CD14-positive monocyte (primary cell): Measurements from ENCODE around the gene ZCCHC17. TPM values are rescaled to one million over a fixed set of nuclear protein-coding genes. Genes with fewer than 3 reads are reported as not detected.

Source experiments
- DNase-seq, 3 donors: peaks; one replicate each; pipeline ENCODE4 v3.0.0-alpha.2; 2011 to 2022
- H2AFZ ChIP-seq: 2 replicates; pipeline ENCODE4 v1.6.0; 2012; ENCODE audit warnings: mild to moderate bottlenecking, low read depth, low read length, inconsistent platforms; ENCODE audit not compliant: insufficient read depth, poor library complexity, severe bottlenecking
- H3K27ac ChIP-seq, 2 donors: 1 replicate in 1 of 2; 2 replicates in 1 of 2; pipeline ENCODE4 v1.5.1; 2012 to 2013; ENCODE audit warnings: low read length in 2 of 2, control low read depth in 1 of 2, inconsistent platforms in 1 of 2, low read depth in 1 of 2, mild to moderate bottlenecking in 1 of 2
- H3K27me3 ChIP-seq, 2 donors: one replicate each; pipeline versions ENCODE4 v1.6.0 to v1.6.1; 2011 to 2013; ENCODE audit warnings: low read length in 2 of 2; ENCODE audit not compliant: control insufficient read depth in 2 of 2, insufficient read depth in 2 of 2
- H3K36me3 ChIP-seq, 2 donors: replicated peaks in 1 of 2; 1 replicate in 1 of 2; 2 replicates in 1 of 2; pipeline versions ENCODE4 v1.5.1 to v1.6.1; 2012 to 2013; ENCODE audit warnings: low read length in 2 of 2, control low read depth in 1 of 2, inconsistent platforms in 1 of 2, mild to moderate bottlenecking in 1 of 2; ENCODE audit not compliant: insufficient read depth in 2 of 2, control insufficient read depth in 1 of 2
- H3K4me1 ChIP-seq, 2 donors: 1 replicate in 1 of 2; 2 replicates in 1 of 2; pipeline versions ENCODE4 v1.5.1 to v1.6.1; 2012 to 2013; ENCODE audit warnings: low read length in 2 of 2, control low read depth in 1 of 2, inconsistent platforms in 1 of 2, mild to moderate bottlenecking in 1 of 2, moderate library complexity in 1 of 2; ENCODE audit not compliant: insufficient read depth in 2 of 2, control insufficient read depth in 1 of 2
- H3K4me2 ChIP-seq: replicated peaks from 2 replicates; pipeline ENCODE3; 2012; ENCODE audit warnings: low read length, moderate library complexity, mild to moderate bottlenecking; ENCODE audit not compliant: poor library complexity, severe bottlenecking; ENCODE audit errors: extremely low read depth
- H3K4me3 ChIP-seq, 3 experiments: fragments of 200-600 bp in 1 of 3; sonication (generic) in 1 of 3; replicated peaks in 1 of 3; 1 replicate in 2 of 3; 2 replicates in 1 of 3; pipeline ENCODE4 v1.5.1; 2011 to 2013; ENCODE audit warnings: low read length in 3 of 3, mild to moderate bottlenecking in 3 of 3, control low read depth in 2 of 3, low read depth in 2 of 3, inconsistent platforms in 1 of 3, moderate library complexity in 1 of 3
- H3K79me2 ChIP-seq: 2 replicates; pipeline ENCODE4 v1.6.0; 2012; ENCODE audit warnings: mild to moderate bottlenecking, control low read depth, inconsistent platforms, low read length, moderate library complexity; ENCODE audit not compliant: insufficient read depth
- H3K9ac ChIP-seq: 2 replicates; pipeline ENCODE4 v1.6.0; 2017; ENCODE audit warnings: low read length, mild to moderate bottlenecking; ENCODE audit not compliant: insufficient read depth, poor library complexity, severe bottlenecking
- H3K9me3 ChIP-seq, 2 donors: replicated peaks in 1 of 2; 1 replicate in 1 of 2; 2 replicates in 1 of 2; pipeline versions ENCODE4 v1.5.1 to v1.6.1; 2012 to 2013; ENCODE audit warnings: low read length in 2 of 2, control low read depth in 1 of 2; ENCODE audit not compliant: control insufficient read depth in 1 of 2, insufficient read depth in 1 of 2
- H4K20me1 ChIP-seq: 2 replicates; pipeline ENCODE4 v1.6.0; 2012; ENCODE audit warnings: mild to moderate bottlenecking, low read length, control low read depth, moderate library complexity; ENCODE audit not compliant: insufficient read depth
- H3K27ac Mint-ChIP-seq, 7 donors: one replicate each; pipeline ENCODE4 v1.8.0; 2020; ENCODE audit warnings: mild to moderate bottlenecking in 7 of 7, mixed read lengths in 7 of 7, moderate library complexity in 6 of 7, inconsistent platforms in 2 of 7
- H3K27me3 Mint-ChIP-seq, 3 donors: one replicate each; pipeline ENCODE4 v1.8.0; 2021 to 2022; ENCODE audit warnings: low read depth in 3 of 3, mild to moderate bottlenecking in 3 of 3, mixed read lengths in 3 of 3, moderate library complexity in 3 of 3, inconsistent platforms in 1 of 3
- H3K36me3 Mint-ChIP-seq, 2 donors: one replicate each; pipeline ENCODE4 v1.8.0; 2020; ENCODE audit warnings: mixed read lengths in 2 of 2, inconsistent platforms in 1 of 2, mild to moderate bottlenecking in 1 of 2
- H3K4me1 Mint-ChIP-seq: one replicate; pipeline ENCODE4 v1.8.0; 2020; ENCODE audit warnings: mild to moderate bottlenecking, mixed read lengths
- H3K4me3 Mint-ChIP-seq, 2 donors: one replicate each; pipeline ENCODE4 v1.8.0; 2020; ENCODE audit warnings: mild to moderate bottlenecking in 2 of 2, mixed read lengths in 2 of 2, moderate library complexity in 1 of 2
- H3K9me3 Mint-ChIP-seq, 7 donors: one replicate each; pipeline ENCODE4 v1.8.0; 2020 to 2022; ENCODE audit warnings: mixed read lengths in 7 of 7, mild to moderate bottlenecking in 6 of 7, moderate library complexity in 6 of 7, inconsistent platforms in 2 of 7
- WGBS: methylation state at CpG from one replicate; pipeline ENCODE4 v1.1.5; 2013; ENCODE audit warnings: missing lambda C conversion rate; ENCODE audit not compliant: insufficient coverage; 5-methylcytosine and 5-hydroxymethylcytosine counted together
- intact Hi-C, 2 donors: fragments of 100-400 bp; cut with micrococcal nuclease; formaldehyde crosslinking; loops; one replicate each; pipeline versions ENCODE4 v1.15.0 to v1.15.1; 2023
- polyA plus RNA-seq, 3 donors: library from polyadenylated mRNA; depleted of rRNA in 1 of 3; unstranded in 2 of 3; stranded (reverse) in 1 of 3; fragments of 300-500 nt in 2 of 3; fragments of >200 nt in 1 of 3; fragmentation: Illumina TruSeq in 2 of 3; gene quantifications; 1 replicate in 2 of 3; 2 replicates in 1 of 3; pipeline ENCODE4 v1.2.3, GENCODE V29; 2012 to 2021
- TF ChIP-seq, protein P1 (sequence below): fragments of 200-600 bp; IDR thresholded peaks from one replicate; pipeline ENCODE4 v1.8.0; 2022; ENCODE audit warnings: antibody characterized with exemption, mild to moderate bottlenecking

The ZCCHC17 gene
- polyA plus RNA-seq, 3 donors = 17.0 to 32.3 (median 29.3) TPM

DNA sequence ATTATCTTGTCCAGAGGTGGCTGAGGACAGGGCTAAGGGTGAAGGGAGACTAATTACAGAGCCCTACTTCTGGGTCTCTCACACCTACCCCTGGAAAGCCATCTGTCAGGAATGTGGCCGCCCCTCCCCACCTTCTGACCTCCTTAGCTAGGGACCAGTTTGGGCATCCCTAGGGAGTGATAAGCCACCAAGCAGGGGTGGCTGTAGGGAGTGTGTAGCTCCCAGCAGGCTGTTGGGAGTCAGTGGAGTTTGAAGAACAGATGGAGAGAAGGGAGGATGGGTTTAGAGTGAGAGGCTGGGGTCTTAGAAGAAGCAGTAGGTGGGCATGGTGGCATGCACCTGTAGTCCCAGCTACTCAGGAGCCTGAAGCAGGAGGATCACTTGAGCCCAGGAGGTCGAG, 115.4 kb downstream of the ZCCHC17 start:
- H4K20me1 ChIP-seq = peaks cover 9% of the 10 kb centered on the region
- peaks cover 21 to 45% of the 10 kb centered on the region in 2 donors for H3K27me3 ChIP-seq
- no peaks in the 10 kb centered on the region for H3K79me2 ChIP-seq
- no peak overlapping the region for H3K4me3 ChIP-seq
- TF ChIP-seq, protein P1, sequence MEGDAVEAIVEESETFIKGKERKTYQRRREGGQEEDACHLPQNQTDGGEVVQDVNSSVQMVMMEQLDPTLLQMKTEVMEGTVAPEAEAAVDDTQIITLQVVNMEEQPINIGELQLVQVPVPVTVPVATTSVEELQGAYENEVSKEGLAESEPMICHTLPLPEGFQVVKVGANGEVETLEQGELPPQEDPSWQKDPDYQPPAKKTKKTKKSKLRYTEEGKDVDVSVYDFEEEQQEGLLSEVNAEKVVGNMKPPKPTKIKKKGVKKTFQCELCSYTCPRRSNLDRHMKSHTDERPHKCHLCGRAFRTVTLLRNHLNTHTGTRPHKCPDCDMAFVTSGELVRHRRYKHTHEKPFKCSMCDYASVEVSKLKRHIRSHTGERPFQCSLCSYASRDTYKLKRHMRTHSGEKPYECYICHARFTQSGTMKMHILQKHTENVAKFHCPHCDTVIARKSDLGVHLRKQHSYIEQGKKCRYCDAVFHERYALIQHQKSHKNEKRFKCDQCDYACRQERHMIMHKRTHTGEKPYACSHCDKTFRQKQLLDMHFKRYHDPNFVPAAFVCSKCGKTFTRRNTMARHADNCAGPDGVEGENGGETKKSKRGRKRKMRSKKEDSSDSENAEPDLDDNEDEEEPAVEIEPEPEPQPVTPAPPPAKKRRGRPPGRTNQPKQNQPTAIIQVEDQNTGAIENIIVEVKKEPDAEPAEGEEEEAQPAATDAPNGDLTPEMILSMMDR = no peak
- H3K27ac ChIP-seq = no peak overlapping the region
- H3K36me3 ChIP-seq = no peaks in the 10 kb centered on the region
- H3K4me3 Mint-ChIP-seq = peak overlapping the region; percentile 77 to 86
- peak overlapping the region in 2 of 7 donors; percentile 27 to 43 for H3K27ac Mint-ChIP-seq
- 55% methylated on average over 1 of the region's 2 CpGs for WGBS
- H3K36me3 Mint-ChIP-seq = peaks cover 4 to 9% of the 10 kb centered on the region in 2 donors
- H3K4me1 ChIP-seq = peaks cover 10 to 11% of the 10 kb centered on the region in 2 donors
- peaks cover 48 to 68% (median 61%) of the 10 kb centered on the region in 3 donors for H3K27me3 Mint-ChIP-seq
- H3K4me2 ChIP-seq = peak overlapping the region; percentile 94
- H3K9me3 Mint-ChIP-seq = peaks cover 0 to 10% (median 4%) of the 10 kb centered on the region in 7 donors
- H3K9me3 ChIP-seq = peaks cover 0 to 8% of the 10 kb centered on the region in 2 donors
- intact Hi-C loops = loop anchor here in 1 of 2 donors (10.0 kb wide), 1 partner anchor 227 kb away; no protein-coding TSS in a partner anchor
- no peak for DNase-seq
- H3K4me1 Mint-ChIP-seq = peaks cover 19% of the 10 kb centered on the region
- no peak overlapping the region for H2AFZ ChIP-seq
- no peak overlapping the region for H3K9ac ChIP-seq

DNA sequence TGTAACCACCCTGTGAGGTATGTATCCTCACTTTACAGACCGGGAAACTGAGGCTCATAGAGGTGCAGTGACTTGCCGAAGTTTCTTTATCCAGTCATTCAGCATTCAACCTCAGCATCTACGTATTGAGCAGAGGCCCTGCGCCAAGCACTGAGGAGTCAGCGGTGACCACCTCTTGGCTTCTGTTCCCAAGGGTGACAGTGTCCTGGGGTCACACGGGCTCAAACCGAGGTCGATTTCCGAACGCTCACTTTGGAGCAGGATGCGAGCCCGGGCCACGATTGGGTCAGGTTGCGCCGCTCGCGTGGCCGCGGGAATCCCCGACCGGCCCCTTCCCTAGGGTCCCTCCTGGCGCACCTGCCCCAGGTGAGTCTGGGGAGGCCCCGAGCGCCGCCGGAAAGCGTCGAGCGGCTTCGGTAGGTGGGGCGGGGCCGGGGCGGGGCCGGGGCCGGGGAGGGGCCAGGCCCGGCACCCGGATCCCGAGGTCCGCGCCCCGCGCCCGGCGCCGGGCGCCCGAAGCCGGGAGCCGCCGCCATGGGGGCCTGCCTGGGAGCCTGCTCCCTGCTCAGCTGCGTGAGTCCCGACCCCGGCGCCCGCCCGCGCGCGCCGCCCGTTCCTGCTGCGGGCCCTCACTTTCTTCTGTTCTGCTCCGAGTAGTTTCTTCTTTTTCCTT, 116.0 kb downstream of the ZCCHC17 start, which contains the start of gene SERINC2:
Gene SERINC2 (plus strand): TSS at position 482 of the 673 bp plus-strand sequence. CDS start 53 bp downstream, at position 535.
- peak within 1 kb of the TSS; percentile 94 for H2AFZ ChIP-seq
- H3K36me3 ChIP-seq = no peaks in the 10 kb centered on the region
- no peaks in the 10 kb centered on the region for H3K79me2 ChIP-seq
- intact Hi-C loops = loop anchor here in 1 of 2 donors (10.0 kb wide), 1 partner anchor 228 kb away; no protein-coding TSS in a partner anchor
- H3K4me1 ChIP-seq = peaks cover 10 to 11% of the 10 kb centered on the region in 2 donors
- peaks cover 4 to 9% of the 10 kb centered on the region in 2 donors for H3K36me3 Mint-ChIP-seq
- peak within 1 kb of the TSS; percentile 94 for H3K4me2 ChIP-seq
- H3K4me1 Mint-ChIP-seq = peaks cover 19% of the 10 kb centered on the region
- H3K27me3 ChIP-seq = peaks cover 21 to 45% of the 10 kb centered on the region in 2 donors
- peaks cover 9% of the 10 kb centered on the region for H4K20me1 ChIP-seq
- peaks cover 0 to 8% of the 10 kb centered on the region in 2 donors for H3K9me3 ChIP-seq
- peak within 1 kb of the TSS; percentile 47 to 85 (median 72) for H3K4me3 ChIP-seq
- no peak for DNase-seq
- peak within 1 kb of the TSS; percentile 75 for H3K9ac ChIP-seq
- 2% methylated on average over 63 of the region's 63 CpGs for WGBS
- peak within 1 kb of the TSS in 5 of 7 donors; percentile 27 to 81 (median 61) for H3K27ac Mint-ChIP-seq
- peak within 1 kb of the TSS; percentile 86 to 100 for H3K4me3 Mint-ChIP-seq
- H3K9me3 Mint-ChIP-seq = peaks cover 0 to 10% (median 4%) of the 10 kb centered on the region in 7 donors
- TF ChIP-seq, protein P1 = no peak
- H3K27me3 Mint-ChIP-seq = peaks cover 49 to 67% (median 64%) of the 10 kb centered on the region in 3 donors
- H3K27ac ChIP-seq = peak within 1 kb of the TSS in 1 of 2 donors; percentile 26
